Liver (tissue), 3 donors: ENCODE measurements around the gene ZXDC.

Experiments
- FOXA1 ChIP-seq: IDR thresholded peaks from 2 replicates; pipeline ENCODE4 v1.6.1; 2016; ENCODE audit warnings: antibody characterized with exemption
- JUND ChIP-seq, 2 donors: IDR thresholded peaks; 2 replicates each; pipeline ENCODE4 v1.6.1; 2016; ENCODE audit warnings: antibody characterized with exemption in 2 of 2
- TF ChIP-seq, protein P1 (sequence below): fragments of 150-350 bp; IDR thresholded peaks from 2 replicates; pipeline ENCODE4 v1.5.1; 2017; ENCODE audit warnings: improper control_type of control experiment, low read depth, low read length; ENCODE audit not compliant: missing input control
- donor health status: healthy.
- donor health status: healthy.

- TF ChIP-seq, protein P1, sequence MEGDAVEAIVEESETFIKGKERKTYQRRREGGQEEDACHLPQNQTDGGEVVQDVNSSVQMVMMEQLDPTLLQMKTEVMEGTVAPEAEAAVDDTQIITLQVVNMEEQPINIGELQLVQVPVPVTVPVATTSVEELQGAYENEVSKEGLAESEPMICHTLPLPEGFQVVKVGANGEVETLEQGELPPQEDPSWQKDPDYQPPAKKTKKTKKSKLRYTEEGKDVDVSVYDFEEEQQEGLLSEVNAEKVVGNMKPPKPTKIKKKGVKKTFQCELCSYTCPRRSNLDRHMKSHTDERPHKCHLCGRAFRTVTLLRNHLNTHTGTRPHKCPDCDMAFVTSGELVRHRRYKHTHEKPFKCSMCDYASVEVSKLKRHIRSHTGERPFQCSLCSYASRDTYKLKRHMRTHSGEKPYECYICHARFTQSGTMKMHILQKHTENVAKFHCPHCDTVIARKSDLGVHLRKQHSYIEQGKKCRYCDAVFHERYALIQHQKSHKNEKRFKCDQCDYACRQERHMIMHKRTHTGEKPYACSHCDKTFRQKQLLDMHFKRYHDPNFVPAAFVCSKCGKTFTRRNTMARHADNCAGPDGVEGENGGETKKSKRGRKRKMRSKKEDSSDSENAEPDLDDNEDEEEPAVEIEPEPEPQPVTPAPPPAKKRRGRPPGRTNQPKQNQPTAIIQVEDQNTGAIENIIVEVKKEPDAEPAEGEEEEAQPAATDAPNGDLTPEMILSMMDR: no peak
- TF ChIP-seq JUND (IDR thresholded peaks at IDR 0.05): no peak
- no peak for TF ChIP-seq FOXA1
Observed at GRCh38 chr3:126436826-126437717, 38.6 kb downstream of the ZXDC start.
